ENCODE data around the gene TARDBP. TPM values are rescaled to one million over a fixed set of nuclear protein-coding genes. Genes with fewer than 3 reads are reported as not detected.
"Not testable (repeated sequence)": the region's sequence is repeated elsewhere in the genome, so short reads cannot be mapped to it uniquely, and the experiment has no call there.

The TARDBP gene
- polyA plus RNA-seq, 2 donors: 69.0 to 115 TPM

DNA sequence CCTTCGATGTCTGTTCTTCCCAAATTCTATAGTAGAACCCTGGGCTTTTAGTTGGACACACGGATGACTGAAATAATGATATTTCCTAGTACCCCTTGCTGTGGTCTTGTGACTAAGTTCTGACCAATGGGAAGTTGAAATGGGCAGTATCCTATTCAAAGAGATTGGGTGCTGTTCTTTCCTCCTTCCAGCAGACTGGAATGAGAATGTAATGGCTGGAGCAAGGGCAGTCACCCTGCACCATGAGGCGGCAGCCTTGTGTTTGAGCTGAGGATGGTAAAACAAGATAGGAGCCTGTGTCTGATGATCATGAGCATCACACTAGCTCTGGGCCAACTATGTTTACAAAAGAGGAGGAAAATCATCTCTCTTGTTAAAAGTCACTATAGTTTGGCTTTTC lies 52.5 kb downstream of the TARDBP start:
- no peaks in the 10 kb centered on the region for H3K9me3 ChIP-seq (ENCODE audit: control insufficient read depth in 2 of 2, insufficient read depth in 1 of 2, low read depth in 1 of 2, low read length in 1 of 2)
- WGBS, 2 donors: 98% methylated on average over 3 of the region's 3 CpGs
- H3K4me1 ChIP-seq (ENCODE audit: control insufficient read depth in 2 of 2, insufficient read depth in 2 of 2, low read length in 1 of 2): peaks cover 0 to 3% of the 10 kb centered on the region in 2 donors
- no peak overlapping the region for H3K4me3 ChIP-seq (ENCODE audit: low read depth in 1 of 2, low read length in 2 of 2)
- H3K27me3 ChIP-seq (ENCODE audit: control insufficient read depth in 1 of 2, insufficient read depth in 2 of 2, low read length in 2 of 2): no peaks in the 10 kb centered on the region
- H3K36me3 ChIP-seq (ENCODE audit: control insufficient read depth in 2 of 2, insufficient read depth in 2 of 2, low read length in 1 of 2): peaks cover 16 to 23% of the 10 kb centered on the region in 2 donors
- H3K27ac ChIP-seq (ENCODE audit: low read depth in 2 of 2, low read length in 1 of 2): no peak overlapping the region

DNA sequence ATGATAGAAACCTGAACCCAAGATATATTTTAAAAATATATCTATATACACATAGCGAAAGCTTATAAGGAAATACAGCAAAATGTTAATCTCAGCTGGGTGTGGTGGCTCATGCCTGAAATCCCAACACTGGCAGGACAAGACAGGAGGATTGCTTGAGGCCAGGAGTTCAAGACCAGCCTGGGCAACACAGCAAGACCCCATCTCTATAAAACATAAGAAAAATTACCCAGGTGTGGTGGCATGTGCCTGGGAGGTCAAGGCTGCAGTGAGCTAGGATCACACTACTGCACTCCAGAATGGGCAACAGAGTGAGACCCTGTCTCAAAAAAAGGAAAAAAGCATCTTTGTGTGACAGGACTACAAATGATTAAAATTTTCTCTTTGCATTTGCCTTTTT lies 53.3 kb downstream of the TARDBP start:
- H3K36me3 ChIP-seq (ENCODE audit: control insufficient read depth in 2 of 2, insufficient read depth in 2 of 2, low read length in 1 of 2): peaks cover 18 to 28% of the 10 kb centered on the region in 2 donors
- H3K4me1 ChIP-seq (ENCODE audit: control insufficient read depth in 2 of 2, insufficient read depth in 2 of 2, low read length in 1 of 2): peaks cover 0 to 3% of the 10 kb centered on the region in 2 donors
- no peak overlapping the region for H3K27ac ChIP-seq (ENCODE audit: low read depth in 2 of 2, low read length in 1 of 2)
- 92 to 100% methylated on average over 1 of the region's 1 CpG for WGBS, 2 donors
- no peaks in the 10 kb centered on the region for H3K27me3 ChIP-seq (ENCODE audit: control insufficient read depth in 1 of 2, insufficient read depth in 2 of 2, low read length in 2 of 2)
- no peak overlapping the region for H3K4me3 ChIP-seq (ENCODE audit: low read depth in 1 of 2, low read length in 2 of 2)
- no peaks in the 10 kb centered on the region for H3K9me3 ChIP-seq (ENCODE audit: control insufficient read depth in 2 of 2, insufficient read depth in 1 of 2, low read depth in 1 of 2, low read length in 1 of 2)

DNA sequence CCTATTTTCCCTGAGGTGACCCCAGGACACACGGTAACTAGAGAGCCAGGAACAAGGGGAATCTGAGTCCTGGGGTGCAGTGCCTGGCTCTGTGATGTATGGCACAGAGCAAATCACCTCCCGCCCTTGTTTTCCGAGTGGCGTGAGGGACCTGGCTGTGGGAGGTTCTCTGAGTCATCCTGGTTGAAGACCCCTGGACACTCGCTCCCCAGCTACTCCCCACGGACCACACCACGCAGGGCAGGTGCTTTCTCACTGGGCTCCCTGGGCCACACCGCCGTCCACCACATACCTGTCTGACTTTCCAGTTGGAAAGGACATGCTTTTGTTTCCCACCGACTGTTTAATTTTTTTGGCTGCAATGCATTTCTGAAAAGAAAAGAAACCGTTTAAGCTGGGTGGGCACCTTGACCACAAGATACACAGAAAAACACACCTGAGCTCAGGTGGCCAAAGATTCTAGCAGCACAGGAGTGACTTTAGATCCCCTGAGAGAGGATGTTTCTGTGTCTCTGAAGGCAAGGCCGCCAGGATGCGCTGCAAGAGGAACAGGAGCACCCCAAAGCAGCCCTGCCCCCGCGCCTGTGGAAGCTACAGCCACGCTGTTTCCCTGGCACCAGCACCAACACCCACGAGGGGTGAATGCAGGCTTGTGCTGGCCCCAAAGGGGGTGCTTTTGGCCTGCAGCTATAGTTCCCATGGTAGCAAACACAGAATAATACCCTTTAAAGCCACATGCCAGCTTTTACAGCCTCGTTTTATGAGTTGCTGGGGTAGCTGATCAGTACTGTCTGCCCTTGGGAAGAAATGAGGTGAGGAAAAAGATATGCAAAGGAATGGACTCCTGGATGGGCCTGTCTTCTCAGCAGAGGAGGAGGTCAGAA lies 55.5 kb downstream of the TARDBP start:
- H3K27ac ChIP-seq (ENCODE audit: low read depth in 2 of 2, low read length in 1 of 2): no peak overlapping the region
- H3K27me3 ChIP-seq (ENCODE audit: control insufficient read depth in 1 of 2, insufficient read depth in 2 of 2, low read length in 2 of 2): no peaks in the 10 kb centered on the region
- H3K9me3 ChIP-seq (ENCODE audit: control insufficient read depth in 2 of 2, insufficient read depth in 1 of 2, low read depth in 1 of 2, low read length in 1 of 2): no peaks in the 10 kb centered on the region
- H3K4me1 ChIP-seq (ENCODE audit: control insufficient read depth in 2 of 2, insufficient read depth in 2 of 2, low read length in 1 of 2): no peaks in the 10 kb centered on the region
- no peak overlapping the region for H3K4me3 ChIP-seq (ENCODE audit: low read depth in 1 of 2, low read length in 2 of 2)
- peaks cover 30 to 42% of the 10 kb centered on the region in 2 donors for H3K36me3 ChIP-seq (ENCODE audit: control insufficient read depth in 2 of 2, insufficient read depth in 2 of 2, low read length in 1 of 2)
- WGBS, 2 donors: 70 to 82% methylated on average over 18 of the region's 18 CpGs

DNA sequence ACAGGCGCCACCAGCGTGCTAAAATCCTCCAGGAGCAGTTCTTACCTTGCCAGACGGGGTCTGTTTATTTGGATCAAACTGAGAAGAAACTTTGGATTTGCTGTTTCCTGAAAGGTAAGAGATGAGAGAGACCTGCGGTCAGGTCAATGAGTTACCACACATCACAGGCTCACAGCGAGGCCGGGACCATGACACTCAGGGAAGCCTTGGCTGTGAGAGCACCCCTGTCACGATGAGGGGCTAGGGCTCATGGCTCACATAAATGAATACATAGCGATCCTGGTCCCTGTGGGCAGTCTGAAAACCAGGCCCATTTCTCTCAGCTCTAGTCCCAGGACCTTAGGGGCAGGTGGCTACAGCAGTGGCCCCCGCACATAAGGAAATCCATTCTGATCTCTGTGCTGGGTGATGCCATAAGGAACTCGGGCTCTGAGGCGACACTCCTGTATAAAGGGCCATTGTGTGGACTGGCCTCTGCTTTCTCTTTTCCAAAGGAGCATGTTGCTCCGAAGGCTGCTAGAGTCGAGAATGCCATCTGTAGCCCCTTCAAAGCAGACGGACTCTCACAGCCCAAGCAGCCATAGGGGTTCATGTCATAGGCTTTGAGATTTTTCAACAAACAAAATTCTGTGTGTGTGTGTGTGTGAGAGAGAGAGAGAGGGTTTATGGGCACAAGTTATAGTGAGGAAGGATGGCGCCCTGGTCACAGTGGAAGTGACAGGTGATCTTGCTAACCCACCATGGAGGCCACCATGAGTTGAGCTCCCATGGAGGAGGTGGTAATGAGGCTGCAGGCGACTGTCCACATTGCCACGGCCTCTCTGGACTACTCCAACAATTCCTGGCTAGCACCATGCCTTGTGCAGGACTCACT lies 56.4 kb downstream of the TARDBP start:
- 85 to 87% methylated on average over 17 of the region's 17 CpGs for WGBS, 2 donors
- Histone ChIP-seq H3K27ac (ENCODE audit: low read depth in 2 of 2, low read length in 1 of 2) (no peak overlapping the region), H3K4me3 (ENCODE audit: low read depth in 1 of 2, low read length in 2 of 2) (no peak overlapping the region), H3K4me1 (ENCODE audit: control insufficient read depth in 2 of 2, insufficient read depth in 2 of 2, low read length in 1 of 2) (no peaks in the 10 kb centered on the region), H3K27me3 (ENCODE audit: control insufficient read depth in 1 of 2, insufficient read depth in 2 of 2, low read length in 2 of 2) (no peaks in the 10 kb centered on the region), H3K9me3 (ENCODE audit: control insufficient read depth in 2 of 2, insufficient read depth in 1 of 2, low read depth in 1 of 2, low read length in 1 of 2) (no peaks in the 10 kb centered on the region), H3K36me3 (ENCODE audit: control insufficient read depth in 2 of 2, insufficient read depth in 2 of 2, low read length in 1 of 2) (peaks cover 30 to 44% of the 10 kb centered on the region in 2 donors)

DNA sequence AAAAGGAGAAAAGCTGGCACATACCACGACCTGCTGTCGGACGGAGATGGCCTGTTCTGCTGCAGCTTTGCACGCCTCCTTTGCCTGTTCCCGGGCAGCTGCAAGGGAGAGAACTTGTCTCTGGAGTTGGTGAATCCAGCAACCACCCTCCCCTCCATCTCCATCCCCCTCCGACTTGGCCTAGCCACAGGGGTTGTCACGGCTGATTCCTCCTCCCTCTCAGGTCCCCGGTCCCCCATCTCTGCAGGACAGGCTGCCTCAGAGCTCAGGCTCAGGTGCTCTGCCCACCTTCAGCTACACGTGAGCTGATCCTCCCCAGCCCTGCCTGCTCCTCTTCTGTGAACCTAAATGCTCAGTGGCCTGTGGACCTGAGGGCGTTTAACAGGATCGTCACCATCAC lies 58.4 kb downstream of the TARDBP start:
- WGBS, 2 donors: 80 to 81% methylated on average over 11 of the region's 11 CpGs
- Histone ChIP-seq H3K9me3 (ENCODE audit: control insufficient read depth in 2 of 2, insufficient read depth in 1 of 2, low read depth in 1 of 2, low read length in 1 of 2) (no peaks in the 10 kb centered on the region), H3K4me1 (ENCODE audit: control insufficient read depth in 2 of 2, insufficient read depth in 2 of 2, low read length in 1 of 2) (no peaks in the 10 kb centered on the region), H3K36me3 (ENCODE audit: control insufficient read depth in 2 of 2, insufficient read depth in 2 of 2, low read length in 1 of 2) (peaks cover 30 to 48% of the 10 kb centered on the region in 2 donors), H3K27ac (ENCODE audit: low read depth in 2 of 2, low read length in 1 of 2) (no peak overlapping the region), H3K27me3 (ENCODE audit: control insufficient read depth in 1 of 2, insufficient read depth in 2 of 2, low read length in 2 of 2) (no peaks in the 10 kb centered on the region), H3K4me3 (ENCODE audit: low read depth in 1 of 2, low read length in 2 of 2) (no peak overlapping the region)

DNA sequence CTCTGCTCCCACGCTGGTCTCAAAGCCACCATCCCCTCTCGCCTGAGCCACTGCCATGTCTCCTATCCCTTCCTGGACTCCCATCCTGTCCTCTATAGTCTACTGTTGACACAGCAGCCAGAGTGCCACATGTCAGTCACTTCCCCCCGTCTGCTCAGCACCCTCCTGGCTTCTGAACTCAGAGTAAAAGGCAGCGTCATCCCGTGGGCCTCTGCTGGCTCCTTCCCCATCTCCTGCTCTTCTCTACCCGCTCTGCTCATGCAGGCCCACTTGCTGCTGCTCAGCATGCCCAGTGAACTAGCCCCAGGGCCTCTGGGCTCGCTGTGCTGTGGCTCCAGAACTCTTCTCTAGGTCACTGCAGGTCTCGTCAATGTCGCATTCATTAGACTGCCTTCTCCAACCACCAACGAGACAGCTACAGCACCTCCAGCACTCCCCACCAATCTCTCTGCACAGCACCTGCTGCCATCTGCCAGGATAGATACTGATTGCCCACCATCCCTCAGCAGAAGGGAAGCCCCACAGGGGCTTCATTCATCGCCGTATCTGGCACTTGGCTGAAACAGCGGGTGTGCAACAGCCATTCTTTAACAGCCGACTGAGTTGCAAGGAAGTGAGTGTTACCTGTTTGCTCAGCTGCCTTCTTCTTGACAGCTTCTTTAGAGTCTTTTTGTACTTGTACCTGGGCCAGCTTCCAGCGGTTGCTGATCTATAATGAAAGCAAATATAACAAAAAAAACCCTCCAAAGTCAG lies 59.2 kb downstream of the TARDBP start:
- Histone ChIP-seq H3K9me3 (ENCODE audit: control insufficient read depth in 2 of 2, insufficient read depth in 1 of 2, low read depth in 1 of 2, low read length in 1 of 2) (no peaks in the 10 kb centered on the region), H3K27ac (ENCODE audit: low read depth in 2 of 2, low read length in 1 of 2) (no peak overlapping the region), H3K36me3 (ENCODE audit: control insufficient read depth in 2 of 2, insufficient read depth in 2 of 2, low read length in 1 of 2) (peaks cover 28 to 53% of the 10 kb centered on the region in 2 donors), H3K4me1 (ENCODE audit: control insufficient read depth in 2 of 2, insufficient read depth in 2 of 2, low read length in 1 of 2) (no peaks in the 10 kb centered on the region), H3K27me3 (ENCODE audit: control insufficient read depth in 1 of 2, insufficient read depth in 2 of 2, low read length in 2 of 2) (no peaks in the 10 kb centered on the region), H3K4me3 (ENCODE audit: low read depth in 1 of 2, low read length in 2 of 2) (no peak overlapping the region)
- WGBS, 2 donors: 54 to 58% methylated on average over 15 of the region's 15 CpGs

DNA sequence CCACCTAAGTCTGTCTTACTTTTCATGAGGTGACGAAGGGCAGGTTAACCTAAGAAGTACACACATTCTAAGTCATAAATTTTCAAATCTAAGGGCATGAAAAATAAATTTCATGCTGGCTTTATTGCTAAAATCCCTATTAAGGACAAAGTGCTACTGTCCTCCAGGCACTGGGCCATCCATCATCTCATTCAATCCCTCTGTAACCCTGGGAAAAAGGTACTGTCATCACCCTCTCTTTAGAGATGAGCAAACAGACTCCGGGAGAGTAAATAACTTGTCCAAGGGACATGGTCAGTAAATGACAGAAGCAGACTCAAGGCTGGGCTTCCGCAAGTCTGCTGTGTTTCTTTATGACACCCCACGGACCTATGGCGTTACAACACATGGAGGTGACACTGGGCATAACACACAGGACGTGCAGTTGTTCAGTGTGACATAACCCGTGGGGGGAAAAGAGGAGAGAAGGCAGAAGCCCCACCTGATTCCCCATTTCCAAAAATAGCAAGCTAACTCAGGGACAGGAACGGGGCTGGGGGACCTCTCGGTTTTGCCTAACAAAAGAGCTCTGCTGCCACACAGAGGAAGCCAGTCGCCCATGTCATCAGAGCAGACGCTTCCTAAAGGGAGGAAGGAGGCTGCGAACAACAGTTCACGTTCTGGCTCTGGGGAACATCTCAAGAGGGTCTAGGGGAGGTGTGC lies 59.9 kb downstream of the TARDBP start:
- Histone ChIP-seq H3K4me3 (ENCODE audit: low read depth in 1 of 2, low read length in 2 of 2) (no peak overlapping the region), H3K27me3 (ENCODE audit: control insufficient read depth in 1 of 2, insufficient read depth in 2 of 2, low read length in 2 of 2) (no peaks in the 10 kb centered on the region), H3K36me3 (ENCODE audit: control insufficient read depth in 2 of 2, insufficient read depth in 2 of 2, low read length in 1 of 2) (peaks cover 30 to 58% of the 10 kb centered on the region in 2 donors), H3K4me1 (ENCODE audit: control insufficient read depth in 2 of 2, insufficient read depth in 2 of 2, low read length in 1 of 2) (no peaks in the 10 kb centered on the region), H3K27ac (ENCODE audit: low read depth in 2 of 2, low read length in 1 of 2) (no peak overlapping the region), H3K9me3 (ENCODE audit: control insufficient read depth in 2 of 2, insufficient read depth in 1 of 2, low read depth in 1 of 2, low read length in 1 of 2) (no peaks in the 10 kb centered on the region)
- WGBS, 2 donors: 56 to 62% methylated on average over 13 of the region's 13 CpGs

DNA sequence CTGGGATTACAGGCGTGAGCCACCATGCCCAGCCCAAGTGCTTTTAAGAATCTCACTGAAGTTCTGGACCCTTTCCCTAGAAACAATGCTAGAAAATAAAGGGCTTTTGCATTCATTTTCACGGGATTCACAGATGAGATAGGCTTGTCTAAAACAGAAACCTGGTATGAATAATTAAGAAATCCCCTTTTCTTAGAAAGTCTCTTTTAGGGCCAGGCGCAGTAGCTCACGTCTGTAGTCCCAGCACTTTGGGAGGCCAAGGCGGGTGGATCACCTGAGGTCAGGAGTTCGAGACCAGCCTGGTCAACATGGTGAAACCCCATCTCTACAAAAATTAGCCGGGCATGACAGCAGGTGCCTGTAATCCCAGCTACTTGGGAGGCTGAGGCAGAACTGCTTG lies 60.9 kb downstream of the TARDBP start:
- not testable (repeated sequence) for H3K27ac ChIP-seq (ENCODE audit: low read depth in 2 of 2, low read length in 1 of 2)
- H3K36me3 ChIP-seq (ENCODE audit: control insufficient read depth in 2 of 2, insufficient read depth in 2 of 2, low read length in 1 of 2): peaks cover 26 to 51% of the 10 kb centered on the region in 2 donors

More for the DNA sequence above, 60.9 kb downstream of the TARDBP start:
- H3K27me3 ChIP-seq (ENCODE audit: control insufficient read depth in 1 of 2, insufficient read depth in 2 of 2, low read length in 2 of 2); H3K9me3 ChIP-seq (ENCODE audit: control insufficient read depth in 2 of 2, insufficient read depth in 1 of 2, low read depth in 1 of 2, low read length in 1 of 2); H3K4me3 ChIP-seq (ENCODE audit: low read depth in 1 of 2, low read length in 2 of 2); H3K4me1 ChIP-seq (ENCODE audit: control insufficient read depth in 2 of 2, insufficient read depth in 2 of 2, low read length in 1 of 2): not testable (repeated sequence)
- 82 to 84% methylated on average over 7 of the region's 7 CpGs for WGBS, 2 donors

Data from esophagus (tissue), 2 donors.